ENCODE data around the gene PRAMEF25. TPM values are rescaled to one million over a fixed set of nuclear protein-coding genes. Genes with fewer than 3 reads are reported as not detected.
"Not testable (repeated sequence)": the region's sequence is repeated elsewhere in the genome, so short reads cannot be mapped to it uniquely, and the experiment has no call there.

The PRAMEF25 gene
- not detected for total RNA-seq
- not detected for polyA plus RNA-seq
- long read RNA-seq, donor 1, result 0 reads
- long read RNA-seq, donor 2, result 0 reads

- H3K27me3 ChIP-seq (replicated peaks in 1 of 7); intact Hi-C loops (cut with DNase I; ENCODE audit: low total_unique reads); DNase-seq; H3K4me1 ChIP-seq; H3K9me3 ChIP-seq; H3K27ac ChIP-seq; H3K36me3 ChIP-seq; H3K4me3 ChIP-seq: not testable (repeated sequence)
- WGBS, 5 donors, result no CpG with 5 or more reads among the region's 4 CpGs
These were observed at the start of gene PRAMEF25 for GRCh38 chr1:13070474-13070873. TSS of gene PRAMEF25 (plus strand) at chr1:13070774. CDS start at chr1:13073694, 2,920 bp downstream.

- H3K4me1 ChIP-seq; H3K27ac ChIP-seq; H3K9me3 ChIP-seq; H3K36me3 ChIP-seq; intact Hi-C loops (cut with DNase I; ENCODE audit: low total_unique reads); DNase-seq; H3K4me3 ChIP-seq; H3K27me3 ChIP-seq (replicated peaks in 1 of 7): not testable (repeated sequence)
- 70 to 83% (median 74%) methylated on average over 3 of the region's 3 CpGs for WGBS, 5 donors
These were observed 14.1 kb upstream of the PRAMEF25 start, which contains the start of gene PRAMEF27 for GRCh38 chr1:13056475-13056874. TSS of gene PRAMEF27 (minus strand) at chr1:13056575. CDS start at chr1:13053659, 2,916 bp downstream.

- intact Hi-C loops (cut with DNase I; ENCODE audit: low total_unique reads); H3K27ac ChIP-seq; DNase-seq; H3K27me3 ChIP-seq (replicated peaks in 1 of 7); H3K4me3 ChIP-seq; H3K36me3 ChIP-seq; H3K4me1 ChIP-seq; H3K9me3 ChIP-seq: not testable (repeated sequence)
- WGBS, 5 donors, result 88 to 96% (median 94%) methylated on average over 6 of the region's 6 CpGs
These were observed 46.2 kb downstream of the PRAMEF25 start, which contains the start of gene HNRNPCL2 for GRCh38 chr1:13116754-13117153. TSS of gene HNRNPCL2 (minus strand) at chr1:13116854. CDS start at chr1:13116400, 454 bp downstream.

Other genes starting within 250 kb of the PRAMEF25 start
- gene PRAMEF11, start 239.4 kb upstream of the PRAMEF25 start, total RNA-seq, result not detected
- not detected for gene PRAMEF11, start 239.4 kb upstream of the PRAMEF25 start, polyA plus RNA-seq
- not detected for gene HNRNPCL1, start 222.1 kb upstream of the PRAMEF25 start, total RNA-seq
- not detected for gene HNRNPCL1, start 222.1 kb upstream of the PRAMEF25 start, polyA plus RNA-seq
- gene PRAMEF2, start 213.7 kb upstream of the PRAMEF25 start, total RNA-seq, result not detected
- gene PRAMEF2, start 213.7 kb upstream of the PRAMEF25 start, polyA plus RNA-seq, result not detected
- not detected for gene PRAMEF4, start 184.6 kb upstream of the PRAMEF25 start, total RNA-seq
- gene PRAMEF4, start 184.6 kb upstream of the PRAMEF25 start, polyA plus RNA-seq, result not detected
- not detected for gene PRAMEF10, start 172.5 kb upstream of the PRAMEF25 start, total RNA-seq
- not detected for gene PRAMEF10, start 172.5 kb upstream of the PRAMEF25 start, polyA plus RNA-seq
- not detected for gene PRAMEF7, start 154.2 kb upstream of the PRAMEF25 start, total RNA-seq
- gene PRAMEF7, start 154.2 kb upstream of the PRAMEF25 start, polyA plus RNA-seq, result not detected
- not detected for gene PRAMEF6, start 123.2 kb upstream of the PRAMEF25 start, total RNA-seq
- not detected for gene PRAMEF6, start 123.2 kb upstream of the PRAMEF25 start, polyA plus RNA-seq
- gene PRAMEF27, start 14.2 kb upstream of the PRAMEF25 start, total RNA-seq, result not detected
- not detected for gene PRAMEF27, start 14.2 kb upstream of the PRAMEF25 start, polyA plus RNA-seq
- not detected for gene HNRNPCL3, start 10.0 kb upstream of the PRAMEF25 start, total RNA-seq
- gene HNRNPCL3, start 10.0 kb upstream of the PRAMEF25 start, polyA plus RNA-seq, result not detected
- gene HNRNPCL2, start 46.1 kb downstream of the PRAMEF25 start, total RNA-seq, result not detected
- gene HNRNPCL2, start 46.1 kb downstream of the PRAMEF25 start, polyA plus RNA-seq, result not detected
- not detected for gene PRAMEF26, start 85.2 kb downstream of the PRAMEF25 start, total RNA-seq
- not detected for gene PRAMEF26, start 85.2 kb downstream of the PRAMEF25 start, polyA plus RNA-seq
- gene HNRNPCL4, start 94.9 kb downstream of the PRAMEF25 start, total RNA-seq, result not detected
- not detected for gene HNRNPCL4, start 94.9 kb downstream of the PRAMEF25 start, polyA plus RNA-seq
- gene PRAMEF9, start 101.1 kb downstream of the PRAMEF25 start, total RNA-seq, result not detected
- not detected for gene PRAMEF9, start 101.1 kb downstream of the PRAMEF25 start, polyA plus RNA-seq
- not detected for gene PRAMEF13, start 130.6 kb downstream of the PRAMEF25 start, total RNA-seq
- not detected for gene PRAMEF13, start 130.6 kb downstream of the PRAMEF25 start, polyA plus RNA-seq
- gene PRAMEF18, start 155.4 kb downstream of the PRAMEF25 start, total RNA-seq, result not detected
- not detected for gene PRAMEF18, start 155.4 kb downstream of the PRAMEF25 start, polyA plus RNA-seq
- gene PRAMEF5, start 183.4 kb downstream of the PRAMEF25 start, total RNA-seq, result not detected
- gene PRAMEF5, start 183.4 kb downstream of the PRAMEF25 start, polyA plus RNA-seq, result not detected
- not detected for gene PRAMEF8, start 214.4 kb downstream of the PRAMEF25 start, total RNA-seq
- not detected for gene PRAMEF8, start 214.4 kb downstream of the PRAMEF25 start, polyA plus RNA-seq
- not detected for gene PRAMEF33, start 232.8 kb downstream of the PRAMEF25 start, total RNA-seq
- gene PRAMEF33, start 232.8 kb downstream of the PRAMEF25 start, polyA plus RNA-seq, result not detected
- gene PRAMEF15, start 244.8 kb downstream of the PRAMEF25 start, total RNA-seq, result not detected
- gene PRAMEF15, start 244.8 kb downstream of the PRAMEF25 start, polyA plus RNA-seq, result not detected